Measurements from ENCODE around the gene UBE2E2. TPM values are rescaled to one million over a fixed set of nuclear protein-coding genes. Genes with fewer than 3 reads are reported as not detected.

Gene UBE2E2
- total and polyA plus RNA-seq, 2 of the 13 experiments (the other 11 are each of a cell fraction or from before 2014, with no cell fraction given) = 0.77 to 1.5 TPM

DNA sequence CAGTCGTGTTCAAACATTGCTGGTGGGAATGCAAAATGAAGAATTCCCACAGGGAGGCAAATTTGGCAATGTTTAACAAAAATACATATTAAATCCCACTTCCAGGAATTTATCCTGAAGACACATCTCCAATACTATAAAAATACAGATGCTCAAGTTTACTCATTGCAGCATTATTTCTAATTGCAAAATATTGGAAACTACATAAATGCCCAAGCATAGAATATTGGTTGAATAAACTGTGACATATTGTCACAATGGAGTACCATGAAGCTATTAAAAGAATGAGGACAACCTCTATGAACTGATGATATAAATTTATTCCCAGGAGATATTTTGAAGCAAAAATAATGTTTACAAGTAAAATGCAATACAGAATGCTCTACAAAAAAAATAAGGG, 49.7 kb upstream of the UBE2E2 start:
- H3K4me2 ChIP-seq (ENCODE audit: low read depth, low read length) = no peak overlapping the region
- intact Hi-C loops (cut with micrococcal nuclease; ENCODE audit: unreplicated experiment) (no loop called here), in situ Hi-C loops (cut with HindIII; ENCODE audit: extremely low pct_ligation_motif_present, low pct_unique_long_range_greater_than_20kb) (no loop called here)
- ATAC-seq (no peak), FAIRE-seq (no peak), DNase-seq (ENCODE audit: low spot score) (no peak)
- ChIA-PET POLR2A (no interaction called here), CTCF (ENCODE audit: low intra/inter-chr PET ratio, low total read pairs) (no interaction called here)
- H3K4me1 ChIP-seq (ENCODE audit: insufficient read depth, low read length) = no peaks in the 10 kb centered on the region
- H3K9ac ChIP-seq (ENCODE audit: insufficient read depth, low read depth, low read length) = no peak overlapping the region
- H3K9me3 ChIP-seq (ENCODE audit: low read length) = no peaks in the 10 kb centered on the region
- no peak overlapping the region for H2AFZ ChIP-seq (ENCODE audit: low read length)
- H3K36me3 ChIP-seq (replicated peaks in 1 of 2; ENCODE audit: control insufficient read depth in 1 of 2, insufficient read depth in 2 of 2, low read length in 2 of 2) = no peaks in the 10 kb centered on the region
- 0% methylated on average over 1 of the region's 1 CpG for WGBS (ENCODE audit: low lambda C conversion rate)
- no peak overlapping the region for H3K4me3 ChIP-seq (replicated peaks in 1 of 3; ENCODE audit: insufficient read depth in 1 of 3, low read depth in 2 of 3, low read length in 3 of 3)
- no peaks in the 10 kb centered on the region for H3K27me3 ChIP-seq (ENCODE audit: control insufficient read depth in 1 of 2, insufficient read depth in 2 of 2, low read length in 2 of 2)
- BruUV-seq (replicated peaks) = no TSS peak
- TF ChIP-seq ZSCAN30 (CRISPR knock-in tag; IDR thresholded peaks at IDR 0.05) (no peak), ZNF883 (CRISPR knock-in tag; IDR thresholded peaks at IDR 0.05; ENCODE audit: not compliant biosample characterization) (no peak), SALL1 (CRISPR knock-in tag; IDR thresholded peaks at IDR 0.05) (no peak)
- TF ChIP-seq, protein P1, sequence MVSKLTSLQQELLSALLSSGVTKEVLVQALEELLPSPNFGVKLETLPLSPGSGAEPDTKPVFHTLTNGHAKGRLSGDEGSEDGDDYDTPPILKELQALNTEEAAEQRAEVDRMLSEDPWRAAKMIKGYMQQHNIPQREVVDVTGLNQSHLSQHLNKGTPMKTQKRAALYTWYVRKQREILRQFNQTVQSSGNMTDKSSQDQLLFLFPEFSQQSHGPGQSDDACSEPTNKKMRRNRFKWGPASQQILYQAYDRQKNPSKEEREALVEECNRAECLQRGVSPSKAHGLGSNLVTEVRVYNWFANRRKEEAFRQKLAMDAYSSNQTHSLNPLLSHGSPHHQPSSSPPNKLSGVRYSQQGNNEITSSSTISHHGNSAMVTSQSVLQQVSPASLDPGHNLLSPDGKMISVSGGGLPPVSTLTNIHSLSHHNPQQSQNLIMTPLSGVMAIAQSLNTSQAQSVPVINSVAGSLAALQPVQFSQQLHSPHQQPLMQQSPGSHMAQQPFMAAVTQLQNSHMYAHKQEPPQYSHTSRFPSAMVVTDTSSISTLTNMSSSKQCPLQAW (CRISPR knock-in tag; IDR thresholded peaks at IDR 0.05) = no peak
- H3K79me2 ChIP-seq (ENCODE audit: insufficient read depth, low read length) = no peaks in the 10 kb centered on the region
- H4K20me1 ChIP-seq (ENCODE audit: insufficient read depth, low read length) = no peaks in the 10 kb centered on the region
- H3K27ac ChIP-seq (ENCODE audit: extremely low read length, insufficient read depth, low read length) = no peak overlapping the region

- Histone ChIP-seq H3K4me3 (replicated peaks in 1 of 3; ENCODE audit: insufficient read depth in 1 of 3, low read depth in 2 of 3, low read length in 3 of 3) (no peak overlapping the region), H3K27ac (ENCODE audit: extremely low read length, insufficient read depth, low read length) (no peak overlapping the region), H3K9ac (ENCODE audit: insufficient read depth, low read depth, low read length) (no peak overlapping the region), H3K27me3 (ENCODE audit: control insufficient read depth in 1 of 2, insufficient read depth in 2 of 2, low read length in 2 of 2) (no peaks in the 10 kb centered on the region), H3K9me3 (ENCODE audit: low read length) (no peaks in the 10 kb centered on the region), H3K4me2 (ENCODE audit: low read depth, low read length) (no peak overlapping the region), H4K20me1 (ENCODE audit: insufficient read depth, low read length) (no peaks in the 10 kb centered on the region), H2AFZ (ENCODE audit: low read length) (no peak overlapping the region), H3K4me1 (ENCODE audit: insufficient read depth, low read length) (no peaks in the 10 kb centered on the region), H3K36me3 (replicated peaks in 1 of 2; ENCODE audit: control insufficient read depth in 1 of 2, insufficient read depth in 2 of 2, low read length in 2 of 2) (no peaks in the 10 kb centered on the region), H3K79me2 (ENCODE audit: insufficient read depth, low read length) (no peaks in the 10 kb centered on the region)
- intact Hi-C loops (cut with micrococcal nuclease; ENCODE audit: unreplicated experiment) (no loop called here), in situ Hi-C loops (cut with HindIII; ENCODE audit: extremely low pct_ligation_motif_present, low pct_unique_long_range_greater_than_20kb) (no loop called here)
- WGBS (ENCODE audit: low lambda C conversion rate) = 1% methylated on average over 3 of the region's 3 CpGs
- POLR2A ChIA-PET = no interaction called here
- DNase-seq (ENCODE audit: low spot score) = no peak
- no peak for ATAC-seq
- BruUV-seq (replicated peaks) = no TSS peak
- CTCF ChIA-PET (ENCODE audit: low intra/inter-chr PET ratio, low total read pairs) = no interaction called here
- no peak for FAIRE-seq
- no peak for TF ChIP-seq ZNF24 (IDR thresholded peaks at IDR 0.05)
- no peak for TF ChIP-seq ARHGAP35 (CRISPR knock-in tag; IDR thresholded peaks at IDR 0.05; ENCODE audit: borderline replicate concordance)
- no peak for TF ChIP-seq ZNF775 (CRISPR knock-in tag; IDR thresholded peaks at IDR 0.05; ENCODE audit: borderline replicate concordance)
- no peak for TF ChIP-seq ZNF207 (IDR thresholded peaks at IDR 0.05; ENCODE audit: borderline replicate concordance)
- TF ChIP-seq POGZ (CRISPR knock-in tag; IDR thresholded peaks at IDR 0.05) = no peak
- TF ChIP-seq ZBTB42 (CRISPR knock-in tag; IDR thresholded peaks at IDR 0.05) = no peak
- TF ChIP-seq FOXK2 (IDR thresholded peaks at IDR 0.05) = no peak
- no peak for TF ChIP-seq SRF (IDR thresholded peaks at IDR 0.05; ENCODE audit: low read depth, low read length)
- no peak for TF ChIP-seq THAP11 (CRISPR knock-in tag; IDR thresholded peaks at IDR 0.05)
- TF ChIP-seq, protein P2, sequence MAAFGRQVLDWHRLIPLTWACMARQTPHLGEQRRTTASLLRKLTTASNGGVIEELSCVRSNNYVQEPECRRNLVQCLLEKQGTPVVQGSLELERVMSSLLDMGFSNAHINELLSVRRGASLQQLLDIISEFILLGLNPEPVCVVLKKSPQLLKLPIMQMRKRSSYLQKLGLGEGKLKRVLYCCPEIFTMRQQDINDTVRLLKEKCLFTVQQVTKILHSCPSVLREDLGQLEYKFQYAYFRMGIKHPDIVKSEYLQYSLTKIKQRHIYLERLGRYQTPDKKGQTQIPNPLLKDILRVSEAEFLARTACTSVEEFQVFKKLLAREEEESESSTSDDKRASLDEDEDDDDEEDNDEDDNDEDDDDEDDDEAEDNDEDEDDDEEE (CRISPR knock-in tag; IDR thresholded peaks at IDR 0.05) = no peak
- no peak for TF ChIP-seq POLR2AphosphoS2 (IDR thresholded peaks at IDR 0.05; ENCODE audit: low read depth, low read length)
- TF ChIP-seq ZNF704 (CRISPR knock-in tag; IDR thresholded peaks at IDR 0.05; ENCODE audit: borderline replicate concordance) = no peak
Measured at GRCh38 chr3:23157331-23157730, 45.8 kb upstream of the UBE2E2 start.

Data from HepG2 (cell line).